ENCODE data around the gene IFI35.

DNA sequence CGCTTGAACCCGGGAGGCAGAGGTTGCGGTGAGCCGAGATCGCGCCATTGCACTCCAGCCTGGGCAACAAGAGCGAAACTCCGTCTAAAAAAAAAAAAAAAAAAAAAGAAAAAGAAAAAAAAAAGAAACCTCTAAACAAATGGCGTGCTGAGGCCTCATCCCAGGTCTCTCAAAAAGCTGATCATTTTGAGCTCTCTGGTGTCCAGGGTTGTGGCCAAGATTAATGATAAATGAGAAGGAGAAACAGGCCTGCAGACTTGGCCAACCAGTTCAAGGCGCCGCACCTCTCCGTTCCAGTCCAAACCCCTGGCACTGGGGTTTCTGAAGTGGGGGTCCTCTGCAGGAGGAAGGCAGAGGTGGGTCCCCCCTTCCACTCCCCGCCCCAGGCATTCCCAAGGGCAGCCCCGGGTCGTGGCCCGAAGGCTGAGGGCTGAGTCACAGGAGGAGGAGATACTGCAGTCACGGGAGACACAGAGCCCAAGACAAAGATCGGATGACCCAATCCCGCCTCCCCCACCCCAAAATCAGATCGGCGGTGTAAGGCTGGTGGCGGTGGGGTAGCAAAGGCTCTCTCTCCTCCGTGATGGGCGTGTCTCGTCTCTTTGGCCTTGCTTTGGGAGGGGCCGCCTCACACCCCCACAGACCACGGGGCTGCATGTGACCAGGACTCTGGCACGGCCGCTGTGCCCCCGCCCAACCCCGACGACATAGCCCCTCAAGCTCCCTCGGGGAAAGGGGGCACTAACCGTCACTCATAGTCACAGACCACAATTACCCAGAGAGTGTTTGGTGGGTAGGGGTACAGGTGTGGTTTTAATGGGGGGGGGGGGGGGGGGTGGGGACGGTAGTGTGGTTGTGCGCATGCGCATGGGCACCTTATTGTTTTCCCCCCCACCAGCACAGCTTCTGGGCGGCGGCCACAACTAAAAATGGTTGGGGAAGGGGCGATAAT, 14.5 kb downstream of the IFI35 start:
- TF ChIP-seq, protein P1, sequence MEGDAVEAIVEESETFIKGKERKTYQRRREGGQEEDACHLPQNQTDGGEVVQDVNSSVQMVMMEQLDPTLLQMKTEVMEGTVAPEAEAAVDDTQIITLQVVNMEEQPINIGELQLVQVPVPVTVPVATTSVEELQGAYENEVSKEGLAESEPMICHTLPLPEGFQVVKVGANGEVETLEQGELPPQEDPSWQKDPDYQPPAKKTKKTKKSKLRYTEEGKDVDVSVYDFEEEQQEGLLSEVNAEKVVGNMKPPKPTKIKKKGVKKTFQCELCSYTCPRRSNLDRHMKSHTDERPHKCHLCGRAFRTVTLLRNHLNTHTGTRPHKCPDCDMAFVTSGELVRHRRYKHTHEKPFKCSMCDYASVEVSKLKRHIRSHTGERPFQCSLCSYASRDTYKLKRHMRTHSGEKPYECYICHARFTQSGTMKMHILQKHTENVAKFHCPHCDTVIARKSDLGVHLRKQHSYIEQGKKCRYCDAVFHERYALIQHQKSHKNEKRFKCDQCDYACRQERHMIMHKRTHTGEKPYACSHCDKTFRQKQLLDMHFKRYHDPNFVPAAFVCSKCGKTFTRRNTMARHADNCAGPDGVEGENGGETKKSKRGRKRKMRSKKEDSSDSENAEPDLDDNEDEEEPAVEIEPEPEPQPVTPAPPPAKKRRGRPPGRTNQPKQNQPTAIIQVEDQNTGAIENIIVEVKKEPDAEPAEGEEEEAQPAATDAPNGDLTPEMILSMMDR (conservative IDR thresholded peaks at IDR 0.05; ENCODE audit: low read length), result no peak
- no peak for TF ChIP-seq EZH2phosphoT487 (IDR thresholded peaks at IDR 0.05; ENCODE audit: borderline replicate concordance, low read depth, low read length)
